HG02973 (cell line): ENCODE measurements around the gene FEZ2.

ENCODE experiments used
- ATAC-seq: cut with Tn5 transposase; IDR thresholded peaks from one replicate; pipeline ENCODE4 v1.9.1; 2021; ENCODE audit warnings: moderate library complexity; ENCODE audit not compliant: unreplicated experiment

FEZ2 gene

GRCh38 chr2:36562973-36563532 lies 34.9 kb downstream of the FEZ2 start:
- ATAC-seq, result no peak

GRCh38 chr2:36562240-36562639 lies 35.7 kb downstream of the FEZ2 start:
- ATAC-seq, result no peak

GRCh38 chr2:36561237-36561944 lies 36.6 kb downstream of the FEZ2 start:
- ATAC-seq, result no peak

- ATAC-seq, result no peak
Measured at GRCh38 chr2:36560726-36561125, 37.2 kb downstream of the FEZ2 start.

- ATAC-seq, result no peak
Measured at GRCh38 chr2:36559221-36559942, 38.6 kb downstream of the FEZ2 start.

GRCh38 chr2:36556842-36557241 lies 41.1 kb downstream of the FEZ2 start:
- no peak for ATAC-seq

- ATAC-seq, result no peak
Measured at GRCh38 chr2:36555789-36556188, 42.2 kb downstream of the FEZ2 start.

- no peak for ATAC-seq
Measured at GRCh38 chr2:36554531-36554930, 43.4 kb downstream of the FEZ2 start.

- ATAC-seq, result no peak
Measured at GRCh38 chr2:36553683-36554082, 44.3 kb downstream of the FEZ2 start.

GRCh38 chr2:36550006-36550405 lies 48.0 kb downstream of the FEZ2 start:
- ATAC-seq, result no peak

GRCh38 chr2:36549165-36549574 lies 48.8 kb downstream of the FEZ2 start:
- ATAC-seq, result no peak

- no peak for ATAC-seq
Measured at GRCh38 chr2:36547906-36548305, 50.1 kb downstream of the FEZ2 start.

GRCh38 chr2:36545871-36546416 lies 52.0 kb downstream of the FEZ2 start:
- no peak for ATAC-seq

- no peak for ATAC-seq
Measured at GRCh38 chr2:36544638-36545338, 53.2 kb downstream of the FEZ2 start.

GRCh38 chr2:36541891-36542595 lies 55.9 kb downstream of the FEZ2 start:
- ATAC-seq, result no peak

GRCh38 chr2:36540986-36541754 lies 56.8 kb downstream of the FEZ2 start:
- no peak for ATAC-seq

GRCh38 chr2:36539631-36540030 lies 58.3 kb downstream of the FEZ2 start:
- ATAC-seq, result peak; percentile 71

- no peak for ATAC-seq
Measured at GRCh38 chr2:36538335-36538734, 59.6 kb downstream of the FEZ2 start.

GRCh38 chr2:36536776-36537175 lies 61.2 kb downstream of the FEZ2 start:
- no peak for ATAC-seq

GRCh38 chr2:36535099-36535498 lies 62.9 kb downstream of the FEZ2 start:
- no peak for ATAC-seq
